A549 (cell line): ENCODE measurements around the gene CA11. TPM values are rescaled to one million over a fixed set of nuclear protein-coding genes. Genes with fewer than 3 reads are reported as not detected.

Experiments used
- ATAC-seq, 2 experiments: fragments of 200-7000 bp in 1 of 2; fragments of >200 bp in 1 of 2; cut with Nextera tagmentation in 1 of 2; cut with Tn5 transposase in 1 of 2; 3 replicates each; pipeline versions ENCODE4 v1.8.0 to v1.9.1; 2018 to 2020; ENCODE audit warnings: mild to moderate bottlenecking in 1 of 2, moderate library complexity in 1 of 2
- CTCF ChIA-PET: fragments of 300-600 bp; sonication (Branson Sonifier 250); formaldehyde crosslinking; extraction: SDS; loops from one replicate; lab custom pipeline; 2021; ENCODE audit warnings: antibody characterized with exemption, inconsistent platforms; lab: Yijun Ruan, JAX
- POLR2A ChIA-PET: fragments of 350-600 bp; formaldehyde crosslinking; extraction: SDS; loops from one replicate; lab custom pipeline; 2021; ENCODE audit warnings: antibody characterized with exemption, inconsistent platforms; lab: Yijun Ruan, JAX
- DNase-seq, 2 experiments: peaks; one replicate each; pipeline versions ENCODE4 v3.0.0 to v3.0.0-alpha.2; 2011 to 2016; ENCODE audit warnings: low read depth in 1 of 2, low spot score in 1 of 2
- FAIRE-seq: peaks from 2 replicates; lab custom pipeline; 2011; peaks lifted over from hg19 to GRCh38; lab: Jason Lieb, UNC
- H3K27ac ChIP-seq, 2 experiments: fragments of >200 bp; sonication (Bioruptor Twin); formaldehyde crosslinking; 3 replicates each; pipeline ENCODE4 v1.5.1; 2016 to 2017
- H3K4me1 ChIP-seq: fragments of >200 bp; sonication (Bioruptor Twin); formaldehyde crosslinking; 3 replicates; pipeline ENCODE4 v1.6.1; 2016
- H3K4me2 ChIP-seq: fragments of >200 bp; sonication (Bioruptor Twin); formaldehyde crosslinking; 3 replicates; pipeline ENCODE4 v1.6.1; 2016
- H3K4me3 ChIP-seq: fragments of >200 bp; sonication (Bioruptor Twin); formaldehyde crosslinking; 3 replicates; pipeline ENCODE4 v1.5.1; 2016
- H3K9me3 ChIP-seq: fragments of >200 bp; sonication (Bioruptor Twin); formaldehyde crosslinking; 3 replicates; pipeline ENCODE4 v1.6.1; 2016
- CBX2 ChIP-seq: fragments of 200-600 bp; sonication (generic); IDR thresholded peaks from 2 replicates; pipeline ENCODE4 v1.6.1; 2016; ENCODE audit warnings: low read depth, mild to moderate bottlenecking, borderline replicate concordance
- CEBPB ChIP-seq, 2 experiments: fragments of >200 bp in 1 of 2; sonication (Bioruptor Twin) in 1 of 2; formaldehyde crosslinking in 1 of 2; IDR thresholded peaks; 2 replicates each; pipeline ENCODE4 v1.6.1; 2012 to 2016
- CHD4 ChIP-seq: fragments of 200-600 bp; sonication (generic); IDR thresholded peaks from 2 replicates; pipeline ENCODE4 v1.6.1; 2016; ENCODE audit warnings: antibody characterized with exemption, mild to moderate bottlenecking, borderline replicate concordance
- CTCF ChIP-seq: fragments of >200 bp; sonication (Bioruptor Twin); formaldehyde crosslinking; IDR thresholded peaks from 3 replicates; pipeline ENCODE4 v1.5.1; 2016
- EHF ChIP-seq: fragments of 250-450 bp; sonication (Bioruptor Pico); IDR thresholded peaks from 2 replicates; pipeline ENCODE4 v1.5.0; 2020; ENCODE audit warnings: mild to moderate bottlenecking
- EHMT2 ChIP-seq: fragments of 200-600 bp; sonication (generic); IDR thresholded peaks from 2 replicates; pipeline ENCODE4 v1.6.1; 2016; ENCODE audit warnings: antibody characterized with exemption, low read depth, mild to moderate bottlenecking, moderate library complexity
- EP300 ChIP-seq, 2 experiments: fragments of >200 bp; sonication (Bioruptor Twin); formaldehyde crosslinking; IDR thresholded peaks; 2 replicates in 1 of 2; 3 replicates in 1 of 2; pipeline ENCODE4 v1.6.1; 2016 to 2017
- FOSB ChIP-seq: fragments of 250-450 bp; sonication (Bioruptor Pico); IDR thresholded peaks from 2 replicates; pipeline ENCODE4 v1.5.0; 2020; ENCODE audit warnings: mild to moderate bottlenecking, moderate library complexity
- FOSL2 ChIP-seq, 2 experiments: fragments of 450-650 bp in 1 of 2; fragments of >200 bp in 1 of 2; sonication (Bioruptor Twin) in 1 of 2; formaldehyde crosslinking; IDR thresholded peaks; 2 replicates each; pipeline versions ENCODE4 v1.5.0 to v1.6.1; 2016 to 2020; ENCODE audit warnings: mild to moderate bottlenecking in 1 of 2, moderate library complexity in 1 of 2
- GATA3 ChIP-seq: IDR thresholded peaks from 2 replicates; pipeline ENCODE4 v1.6.1; 2012; ENCODE audit warnings: borderline replicate concordance
- HDAC2 ChIP-seq: fragments of 200-600 bp; sonication (generic); IDR thresholded peaks from 2 replicates; pipeline ENCODE4 v1.6.1; 2016
- HEYL ChIP-seq: fragments of 250-450 bp; sonication (Bioruptor Pico); IDR thresholded peaks from 2 replicates; pipeline ENCODE4 v1.8.0; 2021; ENCODE audit warnings: mild to moderate bottlenecking, moderate library complexity
- HOXA7 ChIP-seq: fragments of 250-450 bp; sonication (Bioruptor Pico); IDR thresholded peaks from 2 replicates; pipeline ENCODE4 v1.5.0; 2020; ENCODE audit warnings: mild to moderate bottlenecking, moderate library complexity
- HOXB13 ChIP-seq: fragments of 250-450 bp; sonication (Bioruptor Pico); IDR thresholded peaks from 2 replicates; pipeline ENCODE4 v1.5.0; 2020; ENCODE audit warnings: low read depth, mild to moderate bottlenecking, moderate library complexity
- JUN ChIP-seq, 2 experiments: fragments of >200 bp; sonication (Bioruptor Twin); formaldehyde crosslinking; IDR thresholded peaks; 2 replicates in 1 of 2; 3 replicates in 1 of 2; pipeline ENCODE4 v1.6.1; 2016 to 2017
- JUNB ChIP-seq: fragments of >200 bp; sonication (Bioruptor Twin); formaldehyde crosslinking; IDR thresholded peaks from 2 replicates; pipeline ENCODE4 v1.6.1; 2016
- MAFK ChIP-seq: fragments of 450-650 bp; IDR thresholded peaks from 2 replicates; pipeline ENCODE4 v1.6.1; 2014; ENCODE audit not compliant: partially characterized antibody
- MAX ChIP-seq: IDR thresholded peaks from 2 replicates; pipeline ENCODE4 v1.6.1; 2012
- MAZ ChIP-seq: fragments of 150-350 bp; IDR thresholded peaks from 2 replicates; pipeline ENCODE4 v1.6.1; 2014; ENCODE audit warnings: antibody characterized with exemption, low read depth, low read length, borderline replicate concordance
- NR3C1 ChIP-seq: fragments of >200 bp; sonication (Bioruptor Twin); formaldehyde crosslinking; IDR thresholded peaks from 3 replicates; pipeline ENCODE4 v1.6.1; 2017
- POLR2A ChIP-seq: IDR thresholded peaks from 2 replicates; pipeline ENCODE4 v1.6.1; 2012; ENCODE audit warnings: mild to moderate bottlenecking, low read length
- RAD21 ChIP-seq, 2 experiments: fragments of >200 bp in 1 of 2; sonication (Bioruptor Twin) in 1 of 2; formaldehyde crosslinking in 1 of 2; IDR thresholded peaks in 1 of 2; conservative IDR thresholded peaks in 1 of 2; 2 replicates in 1 of 2; 3 replicates in 1 of 2; pipeline ENCODE4 v1.6.1; 2012 to 2018; ENCODE audit warnings: inconsistent platforms in 1 of 2
- SREBF2 ChIP-seq: fragments of 450-650 bp; IDR thresholded peaks from 2 replicates; pipeline ENCODE4 v1.6.1; 2014; ENCODE audit warnings: mild to moderate bottlenecking, moderate library complexity
- TFCP2L1 ChIP-seq: fragments of 250-450 bp; sonication (Bioruptor Pico); IDR thresholded peaks from 2 replicates; pipeline ENCODE4 v1.5.0; 2021; ENCODE audit warnings: mild to moderate bottlenecking
- USF2 ChIP-seq: fragments of 450-650 bp; IDR thresholded peaks from 2 replicates; pipeline ENCODE4 v1.6.1; 2014; ENCODE audit warnings: antibody characterized with exemption
- ZC3H11A ChIP-seq: fragments of 450-650 bp; IDR thresholded peaks from 2 replicates; pipeline ENCODE4 v1.6.1; 2014; ENCODE audit warnings: antibody characterized with exemption, mild to moderate bottlenecking
- ZSCAN20 ChIP-seq: fragments of 250-450 bp; sonication (Bioruptor Pico); IDR thresholded peaks from 2 replicates; pipeline ENCODE4 v1.8.0; 2022; ENCODE audit warnings: mild to moderate bottlenecking, moderate library complexity
- WGBS: methylation state at CpG from one replicate; pipeline ENCODE4 v1.1.6; 2017; ENCODE audit errors: missing lambda C conversion rate; 5-methylcytosine and 5-hydroxymethylcytosine counted together
- polyA plus RNA-seq, 4 experiments: library from polyadenylated mRNA; depleted of rRNA in 3 of 4; stranded (reverse); fragments of >200 nt; fragmentation: RNase III in 1 of 4; extraction: RNeasy Plus Mini Kit Qiagen cat#74134 plus additional on column Dnase treatment in 1 of 4; gene quantifications; 2 replicates in 3 of 4; 3 replicates in 1 of 4; pipeline ENCODE4 v1.2.3, GENCODE V29; 2011 to 2017
- TF ChIP-seq, protein P1 (sequence below): fragments of 150-350 bp; IDR thresholded peaks from 2 replicates; pipeline ENCODE4 v1.6.1; 2014; ENCODE audit warnings: low read depth, mild to moderate bottlenecking, low read length
- TF ChIP-seq, protein P2 (sequence below): IDR thresholded peaks from 2 replicates; pipeline ENCODE4 v1.6.1; 2012; ENCODE audit warnings: low read depth, borderline replicate concordance
- TF ChIP-seq, protein P3 (sequence below): fragments of >200 bp; sonication (Bioruptor Twin); formaldehyde crosslinking; IDR thresholded peaks from 3 replicates; pipeline ENCODE4 v1.6.1; 2016

CA11 gene
- polyA plus RNA-seq, 2 of the 4 experiments (the other 2 are of a cell fraction): 9.8 to 21.0 TPM

DNA sequence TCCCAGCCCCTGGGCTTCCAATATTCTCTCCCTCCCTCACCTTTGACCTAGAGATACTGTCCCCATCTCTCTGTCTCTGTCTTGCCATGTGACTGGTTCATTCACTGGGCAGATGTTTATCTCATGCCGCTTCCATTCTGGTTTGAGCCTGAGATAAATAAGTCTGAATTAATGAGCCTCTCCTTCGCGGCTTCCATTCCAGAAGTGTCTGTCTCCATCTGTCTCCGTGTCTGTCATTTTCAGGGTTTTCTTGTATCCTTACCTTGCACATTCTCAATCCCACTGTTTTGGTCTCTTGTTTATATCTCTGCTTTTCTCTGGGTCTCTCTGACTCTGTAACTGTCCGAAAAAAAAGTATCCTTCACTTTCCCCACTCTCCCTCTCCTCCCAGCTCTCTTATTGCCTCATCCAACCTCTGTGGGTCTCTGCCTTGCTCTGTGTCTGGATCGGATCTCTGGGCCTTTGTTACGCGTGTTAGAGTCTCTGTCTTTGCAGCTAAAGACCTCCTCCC is 22.4 kb downstream of the CA11 start:
- POLR2A ChIA-PET: interaction anchor here (0.7 to 1.1 kb wide), 4 partner anchors 9 to 62 kb away, joined by 3 to 9 read pairs (median 4); partner anchors contain the start of gene FAM83E
- FAIRE-seq (no peak), DNase-seq (no peak), ATAC-seq (no peak)
- WGBS: 66% methylated on average over 8 of the region's 8 CpGs
- H3K27ac ChIP-seq: peak overlapping the region; percentile 61 to 76
- TF ChIP-seq TFCP2L1 (CRISPR knock-in tag) (no peak), RAD21 (conservative IDR thresholded peaks at IDR 0.05 in 1 of 2, IDR thresholded peaks at IDR 0.05 in 1 of 2) (no peak), HEYL (CRISPR knock-in tag) (no peak), ZC3H11A (no peak), GATA3 (no peak), JUN (IDR thresholded peaks at IDR 0.05) (no peak), JUNB (no peak)
- TF ChIP-seq, all 56 proteins: peak for 0
- Histone ChIP-seq H3K9me3 (no peaks in the 10 kb centered on the region), H3K4me1 (peaks cover 27% of the 10 kb centered on the region), H3K4me3 (no peak overlapping the region), H3K4me2 (peak overlapping the region; percentile 72)
- CTCF ChIA-PET: interaction anchor here (0.5 to 1.6 kb wide), 10 partner anchors 8 to 117 kb away, joined by 3 to 5 read pairs (median 3); partner anchors contain the start of genes CA11 and FAM83E

GRCh38 chr19:48619692-48620585 is 26.0 kb downstream of the CA11 start:
- FAIRE-seq: no peak
- TF ChIP-seq NR3C1 (no peak), CTCF (no peak), ZSCAN20 (CRISPR knock-in tag) (0 out of 2 replicates have a peak, but pooled peaks have one; percentile 35), FOSL2 (IDR thresholded peaks at IDR 0.05) (no peak), FOSL2 (CRISPR knock-in tag; IDR thresholded peaks at IDR 0.05) (no peak; the same call in 1 of the 2 replicates), MAX (no peak), JUN (IDR thresholded peaks at IDR 0.05) (no peak), CEBPB (IDR thresholded peaks at IDR 0.05) (no peak), MAFK (peak; percentile 75), SREBF2 (no peak), EP300 (IDR thresholded peaks at IDR 0.05) (no peak), POLR2A (no peak), TFCP2L1 (CRISPR knock-in tag) (no peak; the same call in 1 of the 2 replicates), CHD4 (peak; percentile 99), HOXB13 (CRISPR knock-in tag) (0 out of 2 replicates have a peak, but pooled peaks have one; percentile 23), HDAC2 (peak; percentile 97), MAZ (no peak; the same call in 1 of the 2 replicates), EHMT2 (no peak), FOSB (CRISPR knock-in tag) (peak; percentile 22; the same call in 1 of the 2 replicates), HOXA7 (CRISPR knock-in tag) (0 out of 2 replicates have a peak, but pooled peaks have one; percentile 32), EHF (CRISPR knock-in tag) (no peak), USF2 (no peak), HEYL (CRISPR knock-in tag) (no peak), CBX2 (no peak)
- TF ChIP-seq, protein P1, sequence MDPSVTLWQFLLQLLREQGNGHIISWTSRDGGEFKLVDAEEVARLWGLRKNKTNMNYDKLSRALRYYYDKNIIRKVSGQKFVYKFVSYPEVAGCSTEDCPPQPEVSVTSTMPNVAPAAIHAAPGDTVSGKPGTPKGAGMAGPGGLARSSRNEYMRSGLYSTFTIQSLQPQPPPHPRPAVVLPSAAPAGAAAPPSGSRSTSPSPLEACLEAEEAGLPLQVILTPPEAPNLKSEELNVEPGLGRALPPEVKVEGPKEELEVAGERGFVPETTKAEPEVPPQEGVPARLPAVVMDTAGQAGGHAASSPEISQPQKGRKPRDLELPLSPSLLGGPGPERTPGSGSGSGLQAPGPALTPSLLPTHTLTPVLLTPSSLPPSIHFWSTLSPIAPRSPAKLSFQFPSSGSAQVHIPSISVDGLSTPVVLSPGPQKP: no peak
- TF ChIP-seq, protein P2, sequence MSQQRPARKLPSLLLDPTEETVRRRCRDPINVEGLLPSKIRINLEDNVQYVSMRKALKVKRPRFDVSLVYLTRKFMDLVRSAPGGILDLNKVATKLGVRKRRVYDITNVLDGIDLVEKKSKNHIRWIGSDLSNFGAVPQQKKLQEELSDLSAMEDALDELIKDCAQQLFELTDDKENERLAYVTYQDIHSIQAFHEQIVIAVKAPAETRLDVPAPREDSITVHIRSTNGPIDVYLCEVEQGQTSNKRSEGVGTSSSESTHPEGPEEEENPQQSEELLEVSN: no peak
- TF ChIP-seq, protein P3, sequence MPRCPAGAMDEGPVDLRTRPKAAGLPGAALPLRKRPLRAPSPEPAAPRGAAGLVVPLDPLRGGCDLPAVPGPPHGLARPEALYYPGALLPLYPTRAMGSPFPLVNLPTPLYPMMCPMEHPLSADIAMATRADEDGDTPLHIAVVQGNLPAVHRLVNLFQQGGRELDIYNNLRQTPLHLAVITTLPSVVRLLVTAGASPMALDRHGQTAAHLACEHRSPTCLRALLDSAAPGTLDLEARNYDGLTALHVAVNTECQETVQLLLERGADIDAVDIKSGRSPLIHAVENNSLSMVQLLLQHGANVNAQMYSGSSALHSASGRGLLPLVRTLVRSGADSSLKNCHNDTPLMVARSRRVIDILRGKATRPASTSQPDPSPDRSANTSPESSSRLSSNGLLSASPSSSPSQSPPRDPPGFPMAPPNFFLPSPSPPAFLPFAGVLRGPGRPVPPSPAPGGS: no peak

More at GRCh38 chr19:48619692-48620585, 26.0 kb downstream of the CA11 start:
- Histone ChIP-seq H3K27ac (peak overlapping the region; percentile 89 to 90), H3K4me3 (peak overlapping the region; percentile 68), H3K4me1 (peaks cover 48% of the 10 kb centered on the region), H3K9me3 (no peaks in the 10 kb centered on the region), H3K4me2 (peak overlapping the region; percentile 78)
- CTCF ChIA-PET: interaction anchor here (0.6 to 5.4 kb wide), 7 partner anchors 8 to 349 kb away, joined by 3 to 55 read pairs (median 3); partner anchors contain the start of genes CA11 and SPACA4
- ATAC-seq: peak in 1 of 2 experiments; percentile 2; a peak in 2 of 6 replicates
- no peak for DNase-seq
- WGBS: 36% methylated on average over 6 of the region's 6 CpGs
- POLR2A ChIA-PET: interaction anchor here (0.6 to 3.6 kb wide), 30 partner anchors 8 to 357 kb away, joined by 3 to 70 read pairs (median 6); partner anchors contain the start of genes CA11, DBP, IZUMO1 and KDELR1
